Muscle of leg (tissue), 11 donors: ENCODE measurements around the gene TDP2. TPM values are rescaled to one million over a fixed set of nuclear protein-coding genes. Genes with fewer than 3 reads are reported as not detected.
"Not testable (repeated sequence)": the region's sequence is repeated elsewhere in the genome, so short reads cannot be mapped to it uniquely, and the experiment has no call there.

Experiments
- DNase-seq: peaks from one replicate; pipeline ENCODE4 v3.0.0; 2013
- H3K27ac ChIP-seq: one replicate; pipeline ENCODE4 v1.5.1; 2013; ENCODE audit warnings: mild to moderate bottlenecking, low read length, control low read depth
- H3K27me3 ChIP-seq: one replicate; pipeline ENCODE4 v1.6.1; 2013; ENCODE audit warnings: low read length; ENCODE audit not compliant: control insufficient read depth, insufficient read depth
- H3K36me3 ChIP-seq: one replicate; pipeline ENCODE4 v1.6.1; 2013; ENCODE audit warnings: low read length; ENCODE audit not compliant: control insufficient read depth, insufficient read depth
- H3K4me1 ChIP-seq: one replicate; pipeline ENCODE4 v1.6.1; 2013; ENCODE audit warnings: low read length; ENCODE audit not compliant: control insufficient read depth, insufficient read depth
- H3K4me3 ChIP-seq: one replicate; pipeline ENCODE4 v1.5.1; 2013; ENCODE audit warnings: low read length, control low read depth
- H3K9me3 ChIP-seq: replicated peaks from 2 replicates; pipeline ENCODE4 v1.6.1; 2013; ENCODE audit warnings: low read depth, low read length; ENCODE audit not compliant: control insufficient read depth
- WGBS: methylation state at CpG from one replicate; pipeline ENCODE4 v1.1.5; 2013; ENCODE audit warnings: missing lambda C conversion rate; ENCODE audit not compliant: insufficient coverage; 5-methylcytosine and 5-hydroxymethylcytosine counted together
- polyA plus RNA-seq, 8 donors: library from polyadenylated mRNA; unstranded; fragments of 120-200 nt; gene quantifications; one replicate each; pipeline versions ENCODE4 v1.2.1 to v1.2.3, GENCODE V29; 2013; ENCODE audit warnings: inconsistent platforms in 1 of 8, low replicate concordance in 1 of 8; ENCODE audit not compliant: insufficient read length in 8 of 8, insufficient read depth in 1 of 8
- total RNA-seq: library from RNA; stranded (reverse); fragments of 120-200 nt; gene quantifications from one replicate; pipeline ENCODE4 v1.2.4, GENCODE V29; 2013

The TDP2 gene
- total and polyA plus RNA-seq, 9 donors, result 16.0 to 33.0 (median 26.7) TPM

DNA sequence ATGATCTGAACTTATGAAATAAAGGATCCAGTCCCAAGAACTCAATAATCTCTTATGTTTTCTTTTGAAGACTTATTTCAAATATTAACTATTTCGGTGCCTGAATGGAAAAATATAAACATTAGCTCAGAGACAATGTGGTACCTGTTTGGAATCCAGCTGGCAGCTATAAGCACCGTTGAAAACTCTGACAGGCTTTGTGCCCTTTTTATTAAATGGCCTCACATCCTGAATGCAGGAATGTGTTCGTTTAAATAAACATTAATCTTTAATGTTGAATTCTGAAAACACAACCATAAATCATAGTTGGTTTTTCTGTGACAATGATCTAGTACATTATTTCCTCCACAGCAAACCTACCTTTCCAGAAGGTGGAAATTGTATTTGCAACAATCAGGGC, 16.3 kb downstream of the TDP2 start:
- peaks cover 23% of the 10 kb centered on the region for H3K36me3 ChIP-seq
- H3K9me3 ChIP-seq, result no peaks in the 10 kb centered on the region
- H3K27me3 ChIP-seq, result peaks cover 9% of the 10 kb centered on the region
- peaks cover 8% of the 10 kb centered on the region for H3K4me1 ChIP-seq
- DNase-seq, result no peak
- no peak overlapping the region for H3K4me3 ChIP-seq
- no CpG with 5 or more reads among the region's 3 CpGs for WGBS
- no peak overlapping the region for H3K27ac ChIP-seq

DNA sequence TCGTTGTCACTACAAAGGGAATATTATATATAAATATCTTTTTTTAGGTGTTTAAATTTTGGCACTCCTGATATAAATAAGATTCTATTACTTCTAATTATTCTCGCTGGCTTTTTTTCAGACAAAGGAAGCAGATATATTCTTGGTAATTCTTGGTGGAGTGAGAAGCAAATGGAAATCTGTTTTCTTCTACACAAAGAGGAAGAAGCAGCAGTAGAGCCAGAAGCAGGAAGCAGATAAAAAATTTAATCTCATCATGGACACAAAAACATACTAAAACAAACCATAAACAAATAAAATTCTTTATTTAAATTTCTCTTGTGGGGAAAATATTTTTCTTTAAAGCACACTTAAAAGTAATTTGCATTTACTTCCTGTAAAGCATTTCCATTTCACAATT, 17.0 kb downstream of the TDP2 start:
- Histone ChIP-seq H3K36me3 (peaks cover 21% of the 10 kb centered on the region), H3K4me3 (no peak overlapping the region), H3K4me1 (peaks cover 8% of the 10 kb centered on the region), H3K9me3 (no peaks in the 10 kb centered on the region), H3K27ac (no peak overlapping the region), H3K27me3 (peaks cover 10% of the 10 kb centered on the region)
- no CpG with 5 or more reads among the region's 2 CpGs for WGBS
- no peak for DNase-seq

DNA sequence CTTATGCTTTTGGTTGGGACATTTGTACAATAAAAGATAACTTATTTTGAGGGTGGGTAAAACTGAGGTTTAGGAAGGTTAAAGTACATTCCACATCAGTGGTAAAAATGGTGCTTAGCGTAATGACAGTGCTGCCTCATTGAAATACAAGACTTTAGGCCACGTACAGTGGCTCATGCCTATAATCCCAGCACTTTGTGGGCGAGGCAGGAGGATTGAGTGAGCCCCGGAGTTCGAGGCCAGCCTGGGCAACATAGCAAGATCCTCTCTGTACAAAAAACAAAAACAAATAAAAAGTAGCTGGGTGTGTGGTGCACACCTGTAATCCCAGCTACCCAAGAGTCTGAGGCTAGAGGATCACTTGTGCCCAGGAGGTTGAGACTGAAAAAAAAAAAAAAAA, 18.4 kb downstream of the TDP2 start:
- Histone ChIP-seq H3K27me3 (peaks cover 15% of the 10 kb centered on the region), H3K36me3 (peaks cover 19% of the 10 kb centered on the region), H3K4me3 (no peak overlapping the region), H3K4me1 (peaks cover 8% of the 10 kb centered on the region), H3K9me3 (no peaks in the 10 kb centered on the region), H3K27ac (no peak overlapping the region)
- 75% methylated on average over 1 of the region's 5 CpGs for WGBS
- no peak for DNase-seq

DNA sequence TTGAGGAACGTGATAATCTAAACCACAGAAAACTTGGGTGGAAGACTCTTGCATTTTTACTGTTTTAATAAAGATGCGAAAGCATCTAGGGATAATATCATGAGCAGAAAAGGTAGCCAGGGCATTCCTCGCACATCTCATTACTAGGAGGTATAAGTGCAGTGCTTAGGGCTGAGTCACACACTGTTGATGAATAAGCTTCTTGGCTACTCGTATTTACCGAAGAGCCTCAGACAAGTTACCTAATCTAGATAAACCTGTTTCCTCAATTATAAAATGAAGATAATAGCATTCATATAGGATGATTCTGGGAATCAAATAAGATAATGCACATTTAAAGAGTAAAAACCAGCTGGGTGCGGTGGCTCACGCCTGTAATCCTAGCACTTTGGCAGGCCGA, 19.9 kb downstream of the TDP2 start:
- H3K4me3 ChIP-seq, result no peak overlapping the region
- no CpG with 5 or more reads among the region's 8 CpGs for WGBS

DNA sequence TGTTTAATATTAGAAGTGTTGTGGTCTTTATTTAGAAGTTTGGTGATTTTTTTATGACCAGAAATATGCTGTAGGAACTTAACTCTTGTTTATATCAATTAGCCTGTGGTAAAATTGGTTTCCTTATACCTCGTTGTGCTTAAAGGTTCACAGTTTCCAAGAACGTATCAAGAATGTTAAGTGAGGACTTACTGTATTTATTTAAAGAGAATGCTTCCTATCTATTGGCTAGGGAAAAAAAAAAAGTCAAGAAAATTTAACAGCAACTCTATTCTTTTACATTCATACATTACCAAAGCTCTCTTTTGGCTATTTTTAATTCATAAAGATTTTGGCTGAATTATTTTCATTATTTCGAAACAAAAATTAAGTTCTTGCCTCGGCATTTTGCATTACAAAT, 22.3 kb downstream of the TDP2 start:
- H3K9me3 ChIP-seq, result no peaks in the 10 kb centered on the region
- peaks cover 15% of the 10 kb centered on the region for H3K27me3 ChIP-seq
- no peaks in the 10 kb centered on the region for H3K36me3 ChIP-seq
- H3K27ac ChIP-seq, result no peak overlapping the region
- no peak for DNase-seq
- H3K4me1 ChIP-seq, result peaks cover 8% of the 10 kb centered on the region
- WGBS, result no CpG with 5 or more reads among the region's 4 CpGs
- H3K4me3 ChIP-seq, result no peak overlapping the region

More for the DNA sequence above, 19.9 kb downstream of the TDP2 start:
- H3K9me3 ChIP-seq, result no peaks in the 10 kb centered on the region
- peaks cover 8% of the 10 kb centered on the region for H3K4me1 ChIP-seq
- H3K27ac ChIP-seq, result no peak overlapping the region
- H3K36me3 ChIP-seq, result peaks cover 9% of the 10 kb centered on the region
- DNase-seq, result no peak
- H3K27me3 ChIP-seq, result peaks cover 15% of the 10 kb centered on the region

DNA sequence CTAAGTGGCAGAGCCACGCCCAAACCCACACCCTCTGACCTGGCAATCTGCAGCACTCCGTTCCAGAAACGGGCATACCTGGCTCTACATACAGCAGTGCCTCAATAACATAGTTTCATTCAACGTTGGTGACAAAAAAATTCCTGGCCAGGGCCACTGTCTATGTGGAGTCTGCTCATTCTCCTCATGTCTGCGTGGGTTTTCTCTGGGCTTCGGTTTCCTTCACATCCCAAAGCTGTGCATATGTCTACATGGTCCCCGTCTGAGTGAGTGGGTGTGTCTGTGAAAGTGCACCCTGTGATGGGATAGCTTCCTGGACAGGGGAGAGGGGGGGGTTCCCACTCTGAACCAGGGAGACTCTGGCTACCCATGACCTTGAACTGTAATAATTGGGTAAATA, 22.8 kb downstream of the TDP2 start:
- peaks cover 15% of the 10 kb centered on the region for H3K27me3 ChIP-seq

DNA sequence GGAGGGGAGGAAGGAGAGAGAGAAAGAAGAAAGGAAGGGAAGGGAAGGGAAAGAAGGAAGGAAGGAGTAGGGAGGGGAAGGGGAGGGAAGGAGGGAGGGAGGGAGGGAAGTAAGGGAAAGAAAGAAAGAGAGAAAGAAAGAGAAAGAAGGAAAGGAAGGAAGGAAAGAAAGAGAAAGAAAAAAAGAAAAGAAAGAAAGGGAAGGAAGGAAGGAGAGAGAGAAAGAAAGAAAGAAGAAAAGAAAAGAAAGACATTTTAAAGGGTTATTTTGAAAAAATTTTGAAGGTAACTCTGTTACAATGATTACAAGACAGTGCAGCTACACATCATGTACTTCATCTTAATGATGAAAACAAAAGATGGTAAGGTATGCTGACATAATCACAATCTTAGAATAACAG, 24.6 kb downstream of the TDP2 start:
- Histone ChIP-seq H3K36me3 (no peaks in the 10 kb centered on the region), H3K9me3 (no peaks in the 10 kb centered on the region), H3K27ac (no peak overlapping the region), H3K4me1 (peaks cover 8% of the 10 kb centered on the region), H3K27me3 (peaks cover 15% of the 10 kb centered on the region), H3K4me3 (no peak overlapping the region)
- no peak for DNase-seq

More for the DNA sequence above, 22.8 kb downstream of the TDP2 start:
- no peak overlapping the region for H3K4me3 ChIP-seq
- no peaks in the 10 kb centered on the region for H3K9me3 ChIP-seq
- H3K36me3 ChIP-seq, result no peaks in the 10 kb centered on the region
- H3K27ac ChIP-seq, result no peak overlapping the region
- H3K4me1 ChIP-seq, result peaks cover 8% of the 10 kb centered on the region
- WGBS, result 85% methylated on average over 5 of the region's 7 CpGs
- no peak for DNase-seq

DNA sequence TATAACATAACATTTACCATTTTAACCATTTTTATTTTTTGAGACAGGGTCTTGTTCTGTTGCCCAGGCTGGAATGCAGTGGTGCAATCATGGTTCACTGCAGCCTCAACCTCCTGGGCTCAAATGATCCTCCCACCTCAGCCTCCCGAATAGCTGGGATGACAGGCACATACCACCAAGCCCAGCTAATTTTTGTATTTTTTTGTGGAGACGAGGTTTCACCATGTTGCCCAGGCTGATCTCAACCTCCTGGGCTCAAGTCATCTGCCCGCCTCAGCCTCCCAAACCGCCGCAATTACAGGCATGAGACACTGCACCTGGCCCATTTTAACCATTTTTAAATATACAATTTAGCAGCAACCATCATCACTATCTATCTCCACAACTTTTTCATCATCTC, 26.1 kb downstream of the TDP2 start:
- not testable (repeated sequence) for H3K36me3 ChIP-seq, H3K9me3 ChIP-seq, DNase-seq, H3K27ac ChIP-seq, H3K27me3 ChIP-seq, H3K4me1 ChIP-seq, H3K4me3 ChIP-seq
- 96% methylated on average over 5 of the region's 5 CpGs for WGBS

DNA sequence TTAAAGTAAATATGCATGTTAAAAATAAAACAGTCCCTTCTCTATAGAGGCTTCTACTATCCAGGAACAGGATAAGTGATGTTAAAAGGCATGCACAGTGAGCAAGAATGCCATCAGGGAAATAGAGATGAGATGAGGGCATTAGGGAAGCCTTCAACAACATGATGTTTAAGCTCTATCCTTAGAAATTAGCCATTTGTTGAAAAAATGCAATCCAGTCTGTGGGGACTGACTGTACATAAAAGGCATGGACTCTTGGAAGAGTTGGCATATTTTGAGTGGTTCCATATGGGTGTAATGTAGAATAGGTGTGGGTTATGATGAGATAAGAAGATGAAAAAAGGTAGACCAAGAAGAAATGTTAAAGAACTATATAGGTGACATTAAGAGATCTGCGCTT, 26.5 kb downstream of the TDP2 start:
- Histone ChIP-seq H3K4me3 (no peak overlapping the region), H3K9me3 (peaks cover 4% of the 10 kb centered on the region), H3K36me3 (no peaks in the 10 kb centered on the region), H3K27ac (no peak overlapping the region), H3K27me3 (peaks cover 6% of the 10 kb centered on the region), H3K4me1 (no peaks in the 10 kb centered on the region)
- WGBS, result no CpG with 5 or more reads among the region's 1 CpG
- no peak for DNase-seq

DNA sequence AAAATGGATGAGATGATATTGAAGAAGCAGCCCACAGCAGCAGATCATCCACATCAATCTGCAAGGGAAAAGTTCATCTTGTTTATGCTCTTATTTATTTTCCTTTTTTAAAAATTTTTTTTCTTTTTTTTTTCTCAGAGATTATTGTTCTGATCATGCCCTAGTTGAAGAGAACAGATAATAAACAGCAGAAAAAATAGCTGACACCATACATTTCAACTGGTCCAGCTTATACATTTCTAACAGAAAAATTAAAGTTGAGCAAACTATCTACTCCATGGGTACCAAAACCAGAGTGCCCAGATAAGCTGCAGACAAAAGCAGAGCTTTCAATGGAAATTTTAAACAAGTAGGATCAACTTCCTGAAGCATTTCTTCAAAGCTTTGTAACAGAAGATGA, 30.0 kb downstream of the TDP2 start:
- Histone ChIP-seq H3K27me3 (no peaks in the 10 kb centered on the region), H3K9me3 (peaks cover 4% of the 10 kb centered on the region), H3K27ac (no peak overlapping the region), H3K4me1 (no peaks in the 10 kb centered on the region), H3K36me3 (no peaks in the 10 kb centered on the region), H3K4me3 (no peak overlapping the region)
- DNase-seq, result no peak

DNA sequence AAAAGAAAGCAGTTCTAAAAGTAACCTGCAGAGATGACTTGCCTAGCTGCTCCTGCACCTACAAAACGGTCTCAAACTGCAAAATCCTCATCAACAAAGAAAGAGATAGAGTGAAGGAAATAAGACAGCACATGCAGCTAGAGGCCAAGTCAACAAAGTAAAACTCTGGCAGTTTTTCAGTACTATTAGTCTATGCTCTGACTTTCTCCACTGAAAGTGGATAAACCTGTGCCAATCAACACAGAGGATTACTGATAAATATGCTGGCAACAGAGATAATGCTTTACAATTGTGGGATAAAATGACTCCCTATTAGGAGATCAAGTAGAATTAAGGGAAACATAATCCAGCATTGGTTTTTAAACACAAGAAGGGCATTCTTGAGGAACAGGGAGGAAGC, 34.1 kb downstream of the TDP2 start:
- WGBS, result no CpG with 5 or more reads among the region's 1 CpG
- Histone ChIP-seq H3K27ac (no peak overlapping the region), H3K4me1 (no peaks in the 10 kb centered on the region), H3K27me3 (no peaks in the 10 kb centered on the region), H3K9me3 (peaks cover 4% of the 10 kb centered on the region), H3K4me3 (no peak overlapping the region), H3K36me3 (no peaks in the 10 kb centered on the region)
- no peak for DNase-seq
